Loucy (cell line): ENCODE data around the gene ACVR1B.

Experiments used
- CTCF ChIP-seq: fragments of 200-600 bp; sonication (generic); conservative IDR thresholded peaks from 2 replicates; pipeline ENCODE4 v1.5.1; 2014; ENCODE audit warnings: mild to moderate bottlenecking, antibody characterized with exemption, low read length
- EZH2phosphoT487 ChIP-seq: fragments of 200-600 bp; IDR thresholded peaks from 2 replicates; pipeline ENCODE4 v1.6.1; 2018; ENCODE audit warnings: antibody characterized with exemption, mild to moderate bottlenecking, moderate library complexity, borderline replicate concordance

- TF ChIP-seq CTCF (no peak), EZH2phosphoT487 (no peak)
Observed at GRCh38 chr12:52042706-52043385, 91.3 kb downstream of the ACVR1B start.
